SK-N-SH treated with all-trans-retinoic acid at 6 μM for 48 hours (cell line): Measurements from ENCODE around the gene ATAD3B.
"Not testable (repeated sequence)": the region's sequence is repeated elsewhere in the genome, so short reads cannot be mapped to it uniquely, and the experiment has no call there.

ENCODE experiments used
- ARNTL ChIP-seq: fragments of 450-650 bp; formaldehyde crosslinking; IDR thresholded peaks from 2 replicates; pipeline ENCODE4 v1.5.0; 2020; ENCODE audit warnings: low read depth, mild to moderate bottlenecking, moderate library complexity, borderline replicate concordance
- BACH2 ChIP-seq: fragments of 250-450 bp; sonication (Bioruptor Pico); IDR thresholded peaks from 2 replicates; pipeline ENCODE4 v1.9.0; 2021; ENCODE audit warnings: mild to moderate bottlenecking, borderline replicate concordance
- ESRRG ChIP-seq: fragments of 250-450 bp; sonication (Bioruptor Pico); IDR thresholded peaks from 2 replicates; pipeline ENCODE4 v1.6.1; 2021; ENCODE audit warnings: mild to moderate bottlenecking
- SNAI2 ChIP-seq: fragments of 250-450 bp; sonication (Bioruptor Pico); IDR thresholded peaks from 2 replicates; pipeline ENCODE4 v1.5.0; 2020; ENCODE audit warnings: mild to moderate bottlenecking, moderate library complexity
- TCF4 ChIP-seq: fragments of 250-450 bp; sonication (Bioruptor Pico); IDR thresholded peaks from 2 replicates; pipeline ENCODE4 v1.8.0; 2021; ENCODE audit warnings: mild to moderate bottlenecking, moderate library complexity, borderline replicate concordance
- ZFP3 ChIP-seq: fragments of 250-450 bp; sonication (Bioruptor Pico); IDR thresholded peaks from 2 replicates; pipeline ENCODE4 v1.5.0; 2020; ENCODE audit warnings: mild to moderate bottlenecking, moderate library complexity
- ZFP30 ChIP-seq: fragments of 450-650 bp; formaldehyde crosslinking; IDR thresholded peaks from 2 replicates; pipeline ENCODE4 v1.5.0; 2022; ENCODE audit warnings: mild to moderate bottlenecking, moderate library complexity
- TF ChIP-seq, protein P1 (sequence below): fragments of 250-450 bp; sonication (Bioruptor Pico); IDR thresholded peaks from 2 replicates; pipeline ENCODE4 v1.5.1; 2020; ENCODE audit warnings: low read depth, mild to moderate bottlenecking, moderate library complexity
- TF ChIP-seq, protein P2 (sequence below): fragments of 250-450 bp; sonication (Bioruptor Pico); IDR thresholded peaks from 2 replicates; pipeline ENCODE4 v1.8.0; 2020; ENCODE audit warnings: mild to moderate bottlenecking, moderate library complexity, borderline replicate concordance

DNA sequence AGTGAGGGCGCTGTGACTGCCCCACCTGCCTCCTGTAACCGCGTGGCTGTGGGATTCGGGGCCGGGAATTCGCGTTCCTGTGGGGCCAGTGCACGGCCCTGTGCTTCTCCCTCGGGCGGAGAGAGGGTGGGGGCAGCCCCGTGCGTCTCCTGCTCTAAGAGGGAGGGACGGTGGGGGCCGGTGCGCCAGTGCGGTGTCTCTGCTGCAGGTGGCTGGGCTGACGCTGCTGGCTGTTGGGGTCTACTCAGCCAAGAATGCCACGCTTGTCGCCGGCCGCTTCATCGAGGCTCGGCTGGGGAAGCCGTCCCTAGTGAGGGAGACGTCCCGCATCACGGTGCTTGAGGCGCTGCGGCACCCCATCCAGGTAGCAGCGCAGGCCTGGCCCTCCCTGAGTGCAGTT lies 51.0 kb downstream of the ATAD3B start:
- not testable (repeated sequence) for TF ChIP-seq BACH2 (CRISPR knock-in tag); ZFP3 (CRISPR knock-in tag); ZFP30; TCF4; SNAI2 (CRISPR knock-in tag); ARNTL (CRISPR knock-in tag); ESRRG (CRISPR knock-in tag)
- TF ChIP-seq, protein P1, sequence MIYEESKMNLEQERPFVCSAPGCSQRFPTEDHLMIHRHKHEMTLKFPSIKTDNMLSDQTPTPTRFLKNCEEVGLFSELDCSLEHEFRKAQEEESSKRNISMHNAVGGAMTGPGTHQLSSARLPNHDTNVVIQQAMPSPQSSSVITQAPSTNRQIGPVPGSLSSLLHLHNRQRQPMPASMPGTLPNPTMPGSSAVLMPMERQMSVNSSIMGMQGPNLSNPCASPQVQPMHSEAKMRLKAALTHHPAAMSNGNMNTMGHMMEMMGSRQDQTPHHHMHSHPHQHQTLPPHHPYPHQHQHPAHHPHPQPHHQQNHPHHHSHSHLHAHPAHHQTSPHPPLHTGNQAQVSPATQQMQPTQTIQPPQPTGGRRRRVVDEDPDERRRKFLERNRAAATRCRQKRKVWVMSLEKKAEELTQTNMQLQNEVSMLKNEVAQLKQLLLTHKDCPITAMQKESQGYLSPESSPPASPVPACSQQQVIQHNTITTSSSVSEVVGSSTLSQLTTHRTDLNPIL: not testable (repeated sequence)
- TF ChIP-seq, protein P2, sequence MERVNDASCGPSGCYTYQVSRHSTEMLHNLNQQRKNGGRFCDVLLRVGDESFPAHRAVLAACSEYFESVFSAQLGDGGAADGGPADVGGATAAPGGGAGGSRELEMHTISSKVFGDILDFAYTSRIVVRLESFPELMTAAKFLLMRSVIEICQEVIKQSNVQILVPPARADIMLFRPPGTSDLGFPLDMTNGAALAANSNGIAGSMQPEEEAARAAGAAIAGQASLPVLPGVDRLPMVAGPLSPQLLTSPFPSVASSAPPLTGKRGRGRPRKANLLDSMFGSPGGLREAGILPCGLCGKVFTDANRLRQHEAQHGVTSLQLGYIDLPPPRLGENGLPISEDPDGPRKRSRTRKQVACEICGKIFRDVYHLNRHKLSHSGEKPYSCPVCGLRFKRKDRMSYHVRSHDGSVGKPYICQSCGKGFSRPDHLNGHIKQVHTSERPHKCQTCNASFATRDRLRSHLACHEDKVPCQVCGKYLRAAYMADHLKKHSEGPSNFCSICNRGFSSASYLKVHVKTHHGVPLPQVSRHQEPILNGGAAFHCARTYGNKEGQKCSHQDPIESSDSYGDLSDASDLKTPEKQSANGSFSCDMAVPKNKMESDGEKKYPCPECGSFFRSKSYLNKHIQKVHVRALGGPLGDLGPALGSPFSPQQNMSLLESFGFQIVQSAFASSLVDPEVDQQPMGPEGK (CRISPR knock-in tag): not testable (repeated sequence)
